SU-DHL-6 (cell line): ENCODE data around the gene SRP72.

Source experiments
- H2AFZ ChIP-seq: fragments of 200-600 bp; sonication (generic); 2 replicates; pipeline ENCODE4 v1.6.1; 2014; ENCODE audit warnings: low read depth, mild to moderate bottlenecking, moderate library complexity, mixed read lengths, antibody characterized with exemption, low read length; ENCODE audit not compliant: severe bottlenecking
- H3F3A ChIP-seq: fragments of 200-600 bp; shearing (Covaris generic); 2 replicates; pipeline ENCODE4 v1.6.0; 2016; ENCODE audit warnings: antibody characterized with exemption, mild to moderate bottlenecking; ENCODE audit not compliant: insufficient read depth
- H3K27ac ChIP-seq: fragments of 200-600 bp; sonication (generic); 2 replicates; pipeline ENCODE4 v1.5.1; 2016; ENCODE audit warnings: low read depth, mild to moderate bottlenecking, low read length, moderate library complexity, mixed read lengths
- H3K27me3 ChIP-seq: fragments of 200-600 bp; sonication (generic), shearing (Covaris generic); 2 replicates; pipeline ENCODE4 v1.6.0; 2014; ENCODE audit warnings: mild to moderate bottlenecking, low read length
- H3K36me3 ChIP-seq: fragments of 200-600 bp; sonication (generic); 2 replicates; pipeline ENCODE4 v1.6.1; 2014; ENCODE audit warnings: mild to moderate bottlenecking, low read length, mixed read lengths
- H3K4me2 ChIP-seq: fragments of 300-600, 200-600 bp; shearing (Covaris generic), sonication (generic); 2 replicates; pipeline ENCODE4 v1.6.0; 2014; ENCODE audit warnings: low read length, low read depth, mild to moderate bottlenecking; ENCODE audit not compliant: poor library complexity, severe bottlenecking
- H3K4me3 ChIP-seq: fragments of 200-600 bp; sonication (generic); 2 replicates; pipeline ENCODE4 v1.5.1; 2014; ENCODE audit warnings: antibody characterized with exemption, low read length, mild to moderate bottlenecking, mixed read lengths; ENCODE audit not compliant: insufficient read depth, poor library complexity, severe bottlenecking
- H3K79me2 ChIP-seq: fragments of 200-600 bp; sonication (generic); 2 replicates; pipeline ENCODE4 v1.6.1; 2014; ENCODE audit warnings: mild to moderate bottlenecking, low read length, moderate library complexity; ENCODE audit not compliant: insufficient read depth
- H3K9ac ChIP-seq: fragments of 200-600 bp; sonication (generic); 2 replicates; pipeline ENCODE4 v1.7.0; 2014; ENCODE audit warnings: mild to moderate bottlenecking, low read length
- H3K9me2 ChIP-seq: fragments of 200-600 bp; sonication (generic); replicated peaks from 2 replicates; pipeline ENCODE4 v1.6.1; 2014; ENCODE audit warnings: low read length; ENCODE audit not compliant: insufficient read depth
- H3K9me3 ChIP-seq: fragments of 200-600 bp; sonication (generic); 2 replicates; pipeline ENCODE4 v1.6.1; 2014; ENCODE audit warnings: low read length, mixed read lengths; ENCODE audit not compliant: insufficient read depth
- H4K20me1 ChIP-seq: fragments of 200-600 bp; sonication (generic); 2 replicates; pipeline ENCODE4 v1.6.1; 2014; ENCODE audit warnings: low read depth, mild to moderate bottlenecking, antibody characterized with exemption, low read length, moderate library complexity, mixed read lengths
- EZH2phosphoT487 ChIP-seq: fragments of 200-600 bp; sonication (generic), shearing (Covaris generic); conservative IDR thresholded peaks from 2 replicates; pipeline ENCODE4 v1.6.1; 2018; ENCODE audit warnings: mild to moderate bottlenecking, antibody characterized with exemption, low read length, moderate library complexity, mixed read lengths
- TF ChIP-seq, protein P1 (sequence below): fragments of 200-600 bp; sonication (generic); IDR thresholded peaks from one replicate; pipeline ENCODE4 v1.5.1; 2017; ENCODE audit warnings: antibody characterized with exemption, mild to moderate bottlenecking, low read length, moderate library complexity; ENCODE audit not compliant: insufficient read depth, poor library complexity, severe bottlenecking

SRP72 gene

DNA sequence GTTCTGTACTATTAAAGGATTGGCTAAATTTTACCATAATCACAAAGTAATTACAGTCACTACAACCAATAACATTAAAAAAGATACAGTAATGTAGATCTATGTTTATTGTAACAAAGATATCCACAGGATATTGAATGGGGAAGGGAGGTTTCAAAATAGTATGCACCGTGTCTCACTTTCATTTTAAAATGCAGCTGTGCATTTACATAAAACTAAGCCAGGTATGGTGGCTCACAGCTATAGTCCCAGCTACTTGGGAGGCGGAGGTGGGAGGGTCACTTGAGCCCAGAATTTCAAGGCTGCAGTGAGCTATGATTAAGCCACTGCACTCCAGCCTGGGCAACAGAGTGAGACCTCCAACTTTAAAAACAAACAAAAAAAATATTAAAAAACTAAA, 8.5 kb downstream of the SRP72 start:
- Histone ChIP-seq H3K27me3 (no peaks in the 10 kb centered on the region), H4K20me1 (no peaks in the 10 kb centered on the region), H3K36me3 (peaks cover 16% of the 10 kb centered on the region; the same call in 1 of the 2 replicates), H3K9ac (no peak overlapping the region), H3F3A (no peaks in the 10 kb centered on the region), H3K4me3 (no peak overlapping the region), H3K9me2 (no peaks in the 10 kb centered on the region), H2AFZ (no peak overlapping the region), H3K79me2 (no peaks in the 10 kb centered on the region), H3K4me2 (no peak overlapping the region), H3K27ac (no peak overlapping the region), H3K9me3 (no peaks in the 10 kb centered on the region)
- no peak for TF ChIP-seq EZH2phosphoT487
- TF ChIP-seq, protein P1, sequence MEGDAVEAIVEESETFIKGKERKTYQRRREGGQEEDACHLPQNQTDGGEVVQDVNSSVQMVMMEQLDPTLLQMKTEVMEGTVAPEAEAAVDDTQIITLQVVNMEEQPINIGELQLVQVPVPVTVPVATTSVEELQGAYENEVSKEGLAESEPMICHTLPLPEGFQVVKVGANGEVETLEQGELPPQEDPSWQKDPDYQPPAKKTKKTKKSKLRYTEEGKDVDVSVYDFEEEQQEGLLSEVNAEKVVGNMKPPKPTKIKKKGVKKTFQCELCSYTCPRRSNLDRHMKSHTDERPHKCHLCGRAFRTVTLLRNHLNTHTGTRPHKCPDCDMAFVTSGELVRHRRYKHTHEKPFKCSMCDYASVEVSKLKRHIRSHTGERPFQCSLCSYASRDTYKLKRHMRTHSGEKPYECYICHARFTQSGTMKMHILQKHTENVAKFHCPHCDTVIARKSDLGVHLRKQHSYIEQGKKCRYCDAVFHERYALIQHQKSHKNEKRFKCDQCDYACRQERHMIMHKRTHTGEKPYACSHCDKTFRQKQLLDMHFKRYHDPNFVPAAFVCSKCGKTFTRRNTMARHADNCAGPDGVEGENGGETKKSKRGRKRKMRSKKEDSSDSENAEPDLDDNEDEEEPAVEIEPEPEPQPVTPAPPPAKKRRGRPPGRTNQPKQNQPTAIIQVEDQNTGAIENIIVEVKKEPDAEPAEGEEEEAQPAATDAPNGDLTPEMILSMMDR: no peak

DNA sequence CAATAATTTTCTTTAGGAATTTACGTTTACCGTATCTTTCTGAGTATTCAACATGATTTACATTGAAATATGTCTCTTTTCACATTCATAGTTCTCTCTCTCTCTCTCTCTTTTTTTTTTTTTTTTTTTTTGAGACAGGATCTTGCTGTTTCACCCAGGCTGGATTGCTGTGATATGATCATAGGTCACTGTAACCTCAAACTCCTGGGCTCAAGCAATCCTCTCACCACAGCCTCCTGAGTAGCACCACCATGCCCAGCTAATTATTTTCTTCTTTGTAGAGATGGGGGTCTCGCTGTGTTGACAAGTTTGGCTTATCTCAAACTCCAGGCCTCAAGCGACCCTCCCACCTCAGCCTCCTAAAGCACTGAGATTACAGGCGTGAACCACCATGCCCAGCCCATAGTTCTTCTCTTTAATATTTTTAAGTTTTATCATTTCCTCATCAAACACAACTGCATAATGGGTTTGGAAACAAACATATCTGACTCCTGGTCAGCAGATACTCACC, 9.8 kb downstream of the SRP72 start:
- Histone ChIP-seq H4K20me1 (no peaks in the 10 kb centered on the region), H3K27me3 (no peaks in the 10 kb centered on the region), H3K4me2 (no peak overlapping the region), H3K9me2 (no peaks in the 10 kb centered on the region), H3K4me3 (no peak overlapping the region), H3F3A (no peaks in the 10 kb centered on the region), H3K36me3 (peaks cover 12% of the 10 kb centered on the region; the same call in 1 of the 2 replicates), H3K79me2 (no peaks in the 10 kb centered on the region), H3K9me3 (no peaks in the 10 kb centered on the region), H3K27ac (no peak overlapping the region), H2AFZ (no peak overlapping the region), H3K9ac (no peak overlapping the region)
- TF ChIP-seq, protein P1: no peak
- no peak for TF ChIP-seq EZH2phosphoT487

DNA sequence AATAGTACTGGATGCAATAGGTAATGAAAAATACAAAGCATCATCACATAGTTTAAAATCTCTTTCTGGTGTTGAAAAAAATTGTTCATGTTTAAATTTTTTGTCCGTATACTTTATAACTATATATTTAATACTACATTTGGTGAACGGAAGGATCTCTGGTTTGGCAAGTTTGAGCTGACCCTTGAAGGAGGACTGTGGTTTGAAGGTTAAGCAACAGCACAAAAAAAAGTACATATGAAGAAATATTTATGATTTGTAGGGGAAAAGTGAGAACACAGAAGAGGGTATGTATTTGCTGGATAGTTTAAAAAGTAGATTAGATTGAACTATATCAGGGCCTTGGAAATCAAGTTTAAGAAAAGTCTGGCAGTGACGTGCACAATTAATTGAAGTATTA, 13.3 kb downstream of the SRP72 start:
- Histone ChIP-seq H3F3A (no peaks in the 10 kb centered on the region), H3K4me3 (no peak overlapping the region), H3K4me2 (no peak overlapping the region), H3K9me2 (no peaks in the 10 kb centered on the region), H3K79me2 (no peaks in the 10 kb centered on the region), H3K27ac (no peak overlapping the region), H3K9me3 (no peaks in the 10 kb centered on the region), H3K36me3 (0 out of 2 replicates have a peak, but pooled peaks cover 7% of the 10 kb centered on the region), H3K27me3 (no peaks in the 10 kb centered on the region), H4K20me1 (no peaks in the 10 kb centered on the region), H2AFZ (no peak overlapping the region), H3K9ac (no peak overlapping the region)
- no peak for TF ChIP-seq EZH2phosphoT487
- TF ChIP-seq, protein P1: no peak
